ENCODE measurements around the gene OR5C1.

Gene OR5C1

GRCh38 chr9:122788831-122789230 lies at the start of gene OR5C1:
Gene OR5C1 (plus strand): TSS chr9:122788933. CDS start chr9:122788933, 0 bp downstream.
- no peaks in the 10 kb centered on the region for H3K27me3 ChIP-seq (replicated peaks)
- in situ Hi-C loops (cut with HindIII; ENCODE audit: low pct_ligation_motif_present, low sequenced_read_pairs), result no loop called here
- H3K4me3 ChIP-seq (ENCODE audit: low read depth, low read length), result no peak within 1 kb of the TSS
- TF ChIP-seq CTCF (IDR thresholded peaks at IDR 0.05; ENCODE audit: low read depth, low read length, missing control alignments), result no peak
- no peaks in the 10 kb centered on the region for H3K36me3 ChIP-seq (replicated peaks)
- no peak within 1 kb of the TSS for H3K27ac ChIP-seq
- DNase-seq, result no peak

- in situ Hi-C loops (cut with HindIII; ENCODE audit: low pct_ligation_motif_present, low sequenced_read_pairs), result no loop called here
- TF ChIP-seq CTCF (IDR thresholded peaks at IDR 0.05; ENCODE audit: low read depth, low read length, missing control alignments), result no peak
- Histone ChIP-seq H3K36me3 (replicated peaks) (no peaks in the 10 kb centered on the region), H3K27me3 (replicated peaks) (no peaks in the 10 kb centered on the region), H3K4me3 (ENCODE audit: low read depth, low read length) (no peak within 1 kb of the TSS), H3K27ac (no peak within 1 kb of the TSS)
- no peak for DNase-seq
These were observed 46.7 kb upstream of the OR5C1 start, which contains the start of gene OR1L6 for GRCh38 chr9:122742003-122742402. Gene OR1L6 (plus strand): TSS chr9:122742303. CDS start chr9:122749848, 7,545 bp downstream.

- no peak overlapping the region for H3K4me3 ChIP-seq (ENCODE audit: low read depth, low read length)
- DNase-seq, result no peak
- H3K36me3 ChIP-seq (replicated peaks), result no peaks in the 10 kb centered on the region
- in situ Hi-C loops (cut with HindIII; ENCODE audit: low pct_ligation_motif_present, low sequenced_read_pairs), result no loop called here
- TF ChIP-seq CTCF (IDR thresholded peaks at IDR 0.05; ENCODE audit: low read depth, low read length, missing control alignments), result no peak
- no peaks in the 10 kb centered on the region for H3K27me3 ChIP-seq (replicated peaks)
- H3K27ac ChIP-seq, result no peak overlapping the region
These were observed 33.9 kb upstream of the OR5C1 start for GRCh38 chr9:122754825-122755224.

GRCh38 chr9:122767817-122768216 lies 20.9 kb upstream of the OR5C1 start:
- Histone ChIP-seq H3K36me3 (replicated peaks) (no peaks in the 10 kb centered on the region), H3K27me3 (replicated peaks) (no peaks in the 10 kb centered on the region), H3K4me3 (ENCODE audit: low read depth, low read length) (no peak overlapping the region), H3K27ac (no peak overlapping the region)
- in situ Hi-C loops (cut with HindIII; ENCODE audit: low pct_ligation_motif_present, low sequenced_read_pairs), result no loop called here
- no peak for TF ChIP-seq CTCF (IDR thresholded peaks at IDR 0.05; ENCODE audit: low read depth, low read length, missing control alignments)
- DNase-seq, result no peak

GRCh38 chr9:122777052-122777451 lies 11.7 kb upstream of the OR5C1 start:
- in situ Hi-C loops (cut with HindIII; ENCODE audit: low pct_ligation_motif_present, low sequenced_read_pairs), result no loop called here
- no peak for TF ChIP-seq CTCF (IDR thresholded peaks at IDR 0.05; ENCODE audit: low read depth, low read length, missing control alignments)
- H3K36me3 ChIP-seq (replicated peaks), result no peaks in the 10 kb centered on the region

GRCh38 chr9:122777935-122778627 lies 10.7 kb upstream of the OR5C1 start:
- Histone ChIP-seq H3K36me3 (replicated peaks) (no peaks in the 10 kb centered on the region), H3K27ac (no peak overlapping the region), H3K27me3 (replicated peaks) (no peaks in the 10 kb centered on the region), H3K4me3 (ENCODE audit: low read depth, low read length) (no peak overlapping the region)
- DNase-seq, result peak; percentile 45
- no peak for TF ChIP-seq CTCF (IDR thresholded peaks at IDR 0.05; ENCODE audit: low read depth, low read length, missing control alignments)
- in situ Hi-C loops (cut with HindIII; ENCODE audit: low pct_ligation_motif_present, low sequenced_read_pairs), result no loop called here

More at GRCh38 chr9:122777052-122777451, 11.7 kb upstream of the OR5C1 start:
- no peak for DNase-seq
- H3K4me3 ChIP-seq (ENCODE audit: low read depth, low read length), result no peak overlapping the region
- H3K27ac ChIP-seq, result no peak overlapping the region
- no peaks in the 10 kb centered on the region for H3K27me3 ChIP-seq (replicated peaks)
